RPMI7951 (cell line): ENCODE measurements around the gene FAIM2. TPM values are rescaled to one million over a fixed set of nuclear protein-coding genes. Genes with fewer than 3 reads are reported as not detected.

Source experiments
- DNase-seq: peaks from one replicate; pipeline ENCODE4 v3.0.0-alpha.2; 2012; ENCODE audit warnings: low read depth
- total RNA-seq: library from RNA; depleted of rRNA; stranded (reverse); fragments of >200 nt; shearing (Covaris generic); gene quantifications from 2 replicates; pipeline ENCODE4 v1.2.3, GENCODE V29; 2014; rRNA removed

FAIM2 gene
- 0.98 and 1.2 TPM in 2 replicates for total RNA-seq

GRCh38 chr12:49903700-49904423 lies at the start of gene FAIM2:
Gene FAIM2 (minus strand): TSS chr12:49903900. CDS start chr12:49903792, 108 bp downstream.
- DNase-seq: peak; percentile 57

- no peak for DNase-seq
Measured at GRCh38 chr12:49953151-49953550, 49.5 kb upstream of the FAIM2 start.

GRCh38 chr12:49952391-49953055 lies 48.8 kb upstream of the FAIM2 start:
- DNase-seq: no peak

GRCh38 chr12:49951411-49952240 lies 47.9 kb upstream of the FAIM2 start:
- DNase-seq: no peak

- no peak for DNase-seq
Measured at GRCh38 chr12:49950273-49951251, 46.9 kb upstream of the FAIM2 start, which contains the start of gene AQP2. Gene AQP2 (plus strand): TSS chr12:49950737. CDS start chr12:49950831, 94 bp downstream.

- no peak for DNase-seq
Measured at GRCh38 chr12:49949866-49950265, 46.2 kb upstream of the FAIM2 start.

GRCh38 chr12:49948866-49949845 lies 45.5 kb upstream of the FAIM2 start:
- DNase-seq: no peak

GRCh38 chr12:49947593-49948226 lies 44.0 kb upstream of the FAIM2 start:
- no peak for DNase-seq

GRCh38 chr12:49946497-49946896 lies 42.8 kb upstream of the FAIM2 start:
- DNase-seq: no peak

GRCh38 chr12:49946086-49946485 lies 42.4 kb upstream of the FAIM2 start:
- no peak for DNase-seq

- peak; percentile 73 for DNase-seq
Measured at GRCh38 chr12:49945394-49946080, 41.8 kb upstream of the FAIM2 start.

GRCh38 chr12:49944718-49945117 lies 41.0 kb upstream of the FAIM2 start:
- no peak for DNase-seq

- no peak for DNase-seq
Measured at GRCh38 chr12:49944046-49944445, 40.3 kb upstream of the FAIM2 start.

- DNase-seq: no peak
Measured at GRCh38 chr12:49943625-49943960, 39.9 kb upstream of the FAIM2 start.

- DNase-seq: no peak
Measured at GRCh38 chr12:49942921-49943624, 39.4 kb upstream of the FAIM2 start.

GRCh38 chr12:49942512-49942893 lies 38.8 kb upstream of the FAIM2 start:
- DNase-seq: no peak

- DNase-seq: no peak
Measured at GRCh38 chr12:49941556-49942511, 38.1 kb upstream of the FAIM2 start.
